RWPE2 (cell line): ENCODE data around the gene KRT40.

Experiments
- ATAC-seq: fragments of 200-7000 bp; cut with Tn5 transposase; 3 replicates; pipeline ENCODE4 v1.9.1; 2021; ENCODE audit warnings: low read depth
- DNase-seq: peaks from one replicate; pipeline ENCODE4 v3.0.0-alpha.2; 2020; ENCODE audit warnings: low spot score
- H3K27ac ChIP-seq: fragments of 450-650 bp; 2 replicates; pipeline ENCODE4 v1.5.1; 2017; ENCODE audit warnings: mild to moderate bottlenecking; ENCODE audit not compliant: poor library complexity, severe bottlenecking
- H3K27me3 ChIP-seq: fragments of 250-450 bp; sonication (Bioruptor Pico); 2 replicates; pipeline ENCODE4 v1.5.1; 2021; ENCODE audit warnings: mild to moderate bottlenecking, moderate library complexity; ENCODE audit not compliant: insufficient read depth, poor library complexity, severe bottlenecking
- H3K36me3 ChIP-seq: fragments of 250-450 bp; sonication (Bioruptor Pico); 2 replicates; pipeline ENCODE4 v1.5.1; 2020; ENCODE audit warnings: low read depth, mild to moderate bottlenecking, moderate library complexity
- H3K4me1 ChIP-seq: fragments of 250-450 bp; sonication (Bioruptor Pico); 2 replicates; pipeline ENCODE4 v1.5.1; 2021; ENCODE audit warnings: mild to moderate bottlenecking, moderate library complexity; ENCODE audit not compliant: insufficient read depth, poor library complexity, severe bottlenecking
- H3K4me3 ChIP-seq: fragments of 250-450 bp; sonication (Bioruptor Pico); 2 replicates; pipeline ENCODE4 v1.5.1; 2021; ENCODE audit warnings: mild to moderate bottlenecking, moderate library complexity; ENCODE audit not compliant: severe bottlenecking
- H3K9me3 ChIP-seq: fragments of 250-450 bp; sonication (Bioruptor Pico); 2 replicates; pipeline ENCODE4 v1.5.1; 2021; ENCODE audit warnings: mild to moderate bottlenecking, moderate library complexity; ENCODE audit not compliant: severe bottlenecking
- CTCF ChIP-seq: fragments of 450-650 bp; IDR thresholded peaks from one replicate; pipeline ENCODE4 v1.5.1; 2017; ENCODE audit warnings: mild to moderate bottlenecking, moderate library complexity; ENCODE audit not compliant: poor library complexity, severe bottlenecking

KRT40 gene

GRCh38 chr17:40993839-40994238 is 9.7 kb upstream of the KRT40 start, which contains the start of gene KRTAP3-3:
TSS of gene KRTAP3-3 (minus strand) at chr17:40994164. CDS start at chr17:40994097, 67 bp downstream.
- DNase-seq (no peak), ATAC-seq (no peak)
- Histone ChIP-seq H3K4me1 (no peaks in the 10 kb centered on the region), H3K27ac (no peak within 1 kb of the TSS), H3K9me3 (no peaks in the 10 kb centered on the region), H3K36me3 (no peaks in the 10 kb centered on the region), H3K4me3 (no peak within 1 kb of the TSS), H3K27me3 (no peaks in the 10 kb centered on the region)
- TF ChIP-seq CTCF: no peak

DNA sequence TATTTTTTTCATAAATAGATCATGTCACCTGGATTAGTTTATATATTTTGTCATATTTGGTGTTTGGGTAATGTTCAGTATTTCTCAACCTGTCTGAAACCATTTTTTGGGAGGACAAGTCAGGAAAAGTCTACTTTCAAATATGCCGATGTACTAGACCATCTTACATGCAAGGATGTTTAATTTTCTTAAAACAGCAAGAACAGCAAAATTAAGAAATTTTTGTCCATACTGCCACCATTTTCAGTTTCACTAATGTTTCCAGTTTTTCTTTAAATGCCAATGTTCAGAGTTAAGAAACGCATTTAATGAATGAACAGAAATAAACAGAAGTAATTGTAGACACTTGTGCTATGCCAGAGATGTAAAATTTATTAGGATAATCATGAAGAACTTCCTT is 9.0 kb upstream of the KRT40 start:
- H3K27ac ChIP-seq: no peak overlapping the region

GRCh38 chr17:40992666-40993065 is 8.5 kb upstream of the KRT40 start:
- Histone ChIP-seq H3K36me3 (no peaks in the 10 kb centered on the region), H3K27ac (no peak overlapping the region), H3K27me3 (no peaks in the 10 kb centered on the region), H3K4me1 (no peaks in the 10 kb centered on the region), H3K9me3 (no peaks in the 10 kb centered on the region), H3K4me3 (no peak overlapping the region)
- DNase-seq (no peak), ATAC-seq (no peak)
- TF ChIP-seq CTCF: no peak

More for the DNA sequence above, 9.0 kb upstream of the KRT40 start:
- Histone ChIP-seq H3K36me3 (no peaks in the 10 kb centered on the region), H3K9me3 (no peaks in the 10 kb centered on the region), H3K27me3 (no peaks in the 10 kb centered on the region), H3K4me3 (no peak overlapping the region), H3K4me1 (no peaks in the 10 kb centered on the region)
- no peak for ATAC-seq
- no peak for DNase-seq
- no peak for TF ChIP-seq CTCF

DNA sequence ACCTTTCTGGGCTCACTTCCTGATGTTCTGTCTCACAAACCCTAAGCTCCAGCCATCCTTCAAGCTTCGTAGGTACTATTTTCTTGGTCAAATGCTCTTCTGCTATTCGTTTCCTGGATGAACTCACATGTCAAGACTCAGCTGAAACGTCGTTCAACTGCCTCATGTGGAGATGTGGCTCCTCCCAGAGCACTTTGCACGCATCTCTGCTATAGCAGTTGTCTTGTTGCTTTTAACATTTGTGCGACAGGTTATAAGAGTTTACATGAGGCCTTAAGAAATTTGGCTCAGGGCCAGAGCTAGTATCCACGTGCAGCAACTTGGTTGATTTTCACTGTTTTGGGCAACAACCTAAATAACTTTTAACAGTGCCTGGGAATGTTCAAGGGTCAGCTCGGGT is 2.8 kb upstream of the KRT40 start:
- no peak for DNase-seq
- H3K4me1 ChIP-seq: no peaks in the 10 kb centered on the region
- H3K9me3 ChIP-seq: no peaks in the 10 kb centered on the region
- ATAC-seq: no peak
- no peak overlapping the region for H3K27ac ChIP-seq
- H3K27me3 ChIP-seq: no peaks in the 10 kb centered on the region
- TF ChIP-seq CTCF: no peak
- H3K4me3 ChIP-seq: no peak overlapping the region
- no peaks in the 10 kb centered on the region for H3K36me3 ChIP-seq

DNA sequence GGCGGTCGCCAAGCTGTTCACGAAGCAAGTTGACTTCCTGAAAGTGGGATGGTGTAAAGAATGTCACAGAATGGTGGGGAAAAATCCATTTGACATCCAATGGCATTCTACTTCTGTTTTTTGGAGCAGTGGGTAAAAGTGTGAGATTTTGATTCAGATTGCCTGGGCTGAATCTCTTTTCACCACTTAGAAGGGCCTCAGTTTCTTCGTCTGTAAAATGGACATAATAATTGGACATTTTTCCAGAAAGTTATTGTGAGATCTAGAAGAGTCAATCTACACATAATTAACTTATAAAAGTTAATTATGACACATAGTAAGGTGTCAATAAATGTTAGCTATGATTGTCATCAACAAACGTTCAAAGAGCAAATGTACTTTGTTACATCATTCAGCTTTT is 3.0 kb downstream of the KRT40 start:
- no peaks in the 10 kb centered on the region for H3K27me3 ChIP-seq
- H3K9me3 ChIP-seq: no peaks in the 10 kb centered on the region
- TF ChIP-seq CTCF: no peak
- H3K4me3 ChIP-seq: no peak overlapping the region
- H3K4me1 ChIP-seq: no peaks in the 10 kb centered on the region
- H3K27ac ChIP-seq: no peak overlapping the region
- no peak for DNase-seq
- no peaks in the 10 kb centered on the region for H3K36me3 ChIP-seq
- ATAC-seq: no peak
